ENCODE results near the gene FOXN1. TPM values are rescaled to one million over a fixed set of nuclear protein-coding genes. Genes with fewer than 3 reads are reported as not detected.

Gene FOXN1
- total RNA-seq, 1 experiment from 2014 or later = not detected

- TF ChIP-seq, protein P1, sequence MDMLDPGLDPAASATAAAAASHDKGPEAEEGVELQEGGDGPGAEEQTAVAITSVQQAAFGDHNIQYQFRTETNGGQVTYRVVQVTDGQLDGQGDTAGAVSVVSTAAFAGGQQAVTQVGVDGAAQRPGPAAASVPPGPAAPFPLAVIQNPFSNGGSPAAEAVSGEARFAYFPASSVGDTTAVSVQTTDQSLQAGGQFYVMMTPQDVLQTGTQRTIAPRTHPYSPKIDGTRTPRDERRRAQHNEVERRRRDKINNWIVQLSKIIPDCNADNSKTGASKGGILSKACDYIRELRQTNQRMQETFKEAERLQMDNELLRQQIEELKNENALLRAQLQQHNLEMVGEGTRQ (CRISPR knock-in tag; IDR thresholded peaks at IDR 0.05) = no peak
- TF ChIP-seq ERG (CRISPR knock-in tag; IDR thresholded peaks at IDR 0.05) = no peak
- no peak for TF ChIP-seq TP53 (CRISPR knock-in tag; IDR thresholded peaks at IDR 0.05)
These were observed 13.5 kb upstream of the FOXN1 start (continued) for GRCh38 chr17:28492352-28493310.

DNA sequence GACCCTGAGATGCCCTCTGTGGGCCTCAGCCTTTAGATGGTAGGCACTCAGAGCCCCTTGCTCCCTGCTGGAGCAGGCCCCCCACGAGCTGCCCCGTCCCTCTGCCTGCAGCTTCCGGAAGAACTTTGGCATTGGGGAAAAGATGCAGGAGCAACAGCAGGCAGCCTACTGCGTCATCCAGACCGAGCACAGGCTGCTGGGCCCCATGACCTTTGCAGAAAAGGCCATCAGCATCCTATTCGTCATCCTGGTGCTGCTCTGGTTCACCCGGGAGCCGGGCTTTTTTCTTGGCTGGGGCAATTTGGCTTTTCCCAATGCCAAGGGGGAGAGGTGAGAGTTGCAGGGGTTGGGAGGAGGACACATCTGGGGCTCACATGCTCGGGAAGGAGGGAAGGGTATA is 12.7 kb upstream of the FOXN1 start:
- CTCF ChIA-PET = interaction anchor here (0.9 to 7.4 kb wide), 4 partner anchors 8 to 78 kb away, joined by 3 to 42 read pairs (median 3); partner anchors contain the start of gene PIGS
- no peak for DNase-seq (ENCODE audit: low spot score)

More for the DNA sequence above, 12.7 kb upstream of the FOXN1 start:
- no peak overlapping the region for H3K27ac Mint-ChIP-seq
- H3K36me3 Mint-ChIP-seq = no peaks in the 10 kb centered on the region
- POLR2A ChIA-PET = no interaction called here
- ATAC-seq = no peak
- no peak for TF ChIP-seq EMX1 (CRISPR knock-in tag; IDR thresholded peaks at IDR 0.05)
- no peak for TF ChIP-seq SP1 (CRISPR knock-in tag; conservative IDR thresholded peaks at IDR 0.05)
- TF ChIP-seq ZNF671 (CRISPR knock-in tag; IDR thresholded peaks at IDR 0.05) = no peak
- TF ChIP-seq, protein P2, sequence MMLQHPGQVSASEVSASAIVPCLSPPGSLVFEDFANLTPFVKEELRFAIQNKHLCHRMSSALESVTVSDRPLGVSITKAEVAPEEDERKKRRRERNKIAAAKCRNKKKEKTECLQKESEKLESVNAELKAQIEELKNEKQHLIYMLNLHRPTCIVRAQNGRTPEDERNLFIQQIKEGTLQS (CRISPR knock-in tag; conservative IDR thresholded peaks at IDR 0.05) = no peak
- TF ChIP-seq NFATC4 (CRISPR knock-in tag; IDR thresholded peaks at IDR 0.05) = no peak
- no peak for TF ChIP-seq MLX (CRISPR knock-in tag; IDR thresholded peaks at IDR 0.05)
- TF ChIP-seq STAT6 (CRISPR knock-in tag; conservative IDR thresholded peaks at IDR 0.05; ENCODE audit: low read depth) = no peak
- TF ChIP-seq MYBL2 (CRISPR knock-in tag; IDR thresholded peaks at IDR 0.05) = no peak
- TF ChIP-seq ERG (CRISPR knock-in tag; IDR thresholded peaks at IDR 0.05) = no peak
- no peak for TF ChIP-seq ATF1 (CRISPR knock-in tag; IDR thresholded peaks at IDR 0.05)
- peaks cover 12% of the 10 kb centered on the region for H3K4me1 Mint-ChIP-seq
- H3K4me3 Mint-ChIP-seq = no peak overlapping the region
- H3K27me3 Mint-ChIP-seq (ENCODE audit: low read depth) = peaks cover 5% of the 10 kb centered on the region
- peaks cover 3% of the 10 kb centered on the region for H3K9me3 Mint-ChIP-seq

All from WTC11 (cell line).